HuH-7 (cell line): ENCODE data around the gene GIMAP7.
"Not testable (repeated sequence)": the region's sequence is repeated elsewhere in the genome, so short reads cannot be mapped to it uniquely, and the experiment has no call there.

Experiments used
- DNase-seq: peaks from one replicate; pipeline ENCODE4 v3.0.0; 2011; ENCODE audit warnings: low spot score

Gene GIMAP7

DNA sequence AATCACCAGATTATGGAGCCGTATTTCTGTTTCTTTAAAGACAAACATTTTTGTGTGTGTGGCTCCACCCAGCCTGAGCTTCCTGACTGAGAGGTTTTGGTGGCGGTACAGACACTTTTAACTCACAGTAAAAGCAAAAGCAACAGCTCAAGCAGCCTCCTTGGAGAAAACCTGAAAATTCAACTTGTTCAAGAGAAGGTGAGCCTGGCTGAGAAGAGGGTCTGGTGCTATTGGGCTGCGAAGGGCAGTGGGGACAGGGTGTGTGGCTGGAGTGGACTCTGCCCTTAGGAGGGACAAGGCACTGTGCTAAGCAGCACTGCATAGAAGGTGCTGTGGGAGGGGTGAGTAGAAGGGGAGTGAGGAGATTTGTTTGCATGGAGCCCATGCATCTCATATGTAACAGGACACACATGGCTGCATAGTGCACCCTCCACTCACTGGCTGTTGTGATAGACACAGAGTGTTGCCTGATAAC, at the start of gene GIMAP7:
TSS of gene GIMAP7 (plus strand) at position 125 of the 475 bp plus-strand sequence. CDS start 5,103 bp downstream, outside the sequence.
- no peak for DNase-seq

- DNase-seq: no peak
Observed at GRCh38 chr7:150464962-150465361, 49.7 kb upstream of the GIMAP7 start.

GRCh38 chr7:150465414-150465813, 49.3 kb upstream of the GIMAP7 start:
- no peak for DNase-seq

DNA sequence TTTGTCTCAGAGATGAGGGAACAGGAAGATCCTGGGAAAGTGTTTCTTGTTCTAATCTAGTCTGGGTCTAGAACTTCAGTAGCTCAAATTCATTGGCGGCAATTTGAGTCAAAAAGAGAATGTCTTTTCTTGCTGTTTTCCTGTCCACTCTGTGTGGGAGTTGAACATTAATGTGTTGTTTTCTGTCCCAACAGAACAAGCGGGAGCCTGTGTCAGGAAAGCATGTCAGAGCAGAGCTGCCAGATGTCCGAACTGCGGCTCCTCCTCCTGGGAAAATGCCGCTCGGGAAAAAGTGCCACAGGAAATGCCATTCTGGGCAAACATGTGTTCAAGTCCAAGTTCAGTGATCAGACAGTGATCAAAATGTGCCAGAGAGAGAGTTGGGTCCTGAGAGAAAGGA, 48.2 kb upstream of the GIMAP7 start:
- DNase-seq: no peak

GRCh38 chr7:150468241-150468640, 46.4 kb upstream of the GIMAP7 start:
- DNase-seq: no peak

DNA sequence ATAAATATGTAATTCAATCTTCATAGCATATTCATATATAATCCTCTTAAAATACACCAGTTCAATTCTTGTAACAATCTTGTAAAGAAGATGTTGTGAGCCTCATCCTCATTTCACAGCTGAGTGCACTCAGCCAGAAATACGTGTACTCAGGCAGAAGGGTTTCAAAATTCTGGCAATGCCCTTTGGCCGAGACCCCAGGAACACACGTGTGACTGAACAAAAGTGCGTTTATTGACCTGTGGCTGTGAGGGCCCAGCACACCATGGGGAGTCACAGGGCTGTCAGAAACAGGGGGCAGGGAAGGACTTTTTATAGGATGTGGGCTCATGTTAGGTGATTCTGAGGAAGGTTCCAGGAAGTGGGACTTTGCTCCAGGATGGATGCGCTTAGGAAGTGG, 42.8 kb upstream of the GIMAP7 start:
- no peak for DNase-seq

DNA sequence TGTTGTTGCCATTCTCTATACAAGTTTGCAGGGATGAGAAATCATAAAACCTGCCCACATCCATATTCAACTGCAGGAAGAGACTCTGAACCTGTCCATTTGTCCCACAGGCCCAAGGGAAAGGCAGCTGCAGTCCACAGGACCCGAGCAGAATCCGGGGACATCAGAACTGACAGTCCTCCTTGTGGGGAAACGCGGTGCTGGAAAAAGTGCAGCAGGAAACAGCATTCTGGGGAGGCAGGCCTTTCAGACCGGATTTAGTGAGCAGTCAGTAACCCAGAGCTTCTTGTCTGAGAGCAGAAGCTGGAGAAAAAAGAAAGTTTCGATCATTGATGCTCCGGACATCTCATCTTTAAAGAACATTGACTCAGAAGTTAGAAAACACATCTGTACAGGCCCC, 40.8 kb upstream of the GIMAP7 start:
- no peak for DNase-seq

GRCh38 chr7:150476285-150476684, 38.4 kb upstream of the GIMAP7 start:
- DNase-seq: no peak

GRCh38 chr7:150476819-150477631, 37.6 kb upstream of the GIMAP7 start:
- no peak for DNase-seq

DNA sequence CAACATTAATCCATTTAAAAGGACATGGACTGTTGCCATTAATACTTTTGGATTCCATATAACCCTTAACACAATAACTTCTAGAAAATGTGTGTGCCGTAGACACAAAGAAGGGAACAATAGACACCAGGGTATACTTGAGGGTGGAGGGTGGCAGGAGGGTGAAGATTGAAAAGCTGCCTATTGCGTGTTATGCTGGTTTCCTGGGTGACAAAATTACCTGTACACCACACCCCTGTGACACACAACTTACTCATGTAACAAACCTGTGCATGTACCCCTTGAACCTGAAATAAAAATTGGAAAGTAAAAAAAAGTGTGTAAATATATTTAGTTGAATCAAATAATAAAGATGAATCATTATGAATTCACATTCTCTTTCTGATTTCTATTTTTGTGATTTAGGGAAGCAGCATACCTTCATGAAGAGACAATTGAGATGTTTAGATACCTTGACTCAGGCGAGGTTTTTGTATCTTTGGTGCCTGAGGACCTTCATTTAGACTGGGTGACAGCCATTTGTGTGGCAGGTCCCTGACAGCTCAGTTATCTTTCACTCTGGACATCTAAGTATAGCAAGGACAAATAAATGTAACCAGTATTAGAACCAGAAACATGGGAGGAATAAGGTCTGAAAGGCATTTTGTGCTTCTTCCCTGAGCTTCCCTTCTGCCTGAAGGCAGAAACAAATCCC, 35.5 kb upstream of the GIMAP7 start:
- DNase-seq: no peak

DNA sequence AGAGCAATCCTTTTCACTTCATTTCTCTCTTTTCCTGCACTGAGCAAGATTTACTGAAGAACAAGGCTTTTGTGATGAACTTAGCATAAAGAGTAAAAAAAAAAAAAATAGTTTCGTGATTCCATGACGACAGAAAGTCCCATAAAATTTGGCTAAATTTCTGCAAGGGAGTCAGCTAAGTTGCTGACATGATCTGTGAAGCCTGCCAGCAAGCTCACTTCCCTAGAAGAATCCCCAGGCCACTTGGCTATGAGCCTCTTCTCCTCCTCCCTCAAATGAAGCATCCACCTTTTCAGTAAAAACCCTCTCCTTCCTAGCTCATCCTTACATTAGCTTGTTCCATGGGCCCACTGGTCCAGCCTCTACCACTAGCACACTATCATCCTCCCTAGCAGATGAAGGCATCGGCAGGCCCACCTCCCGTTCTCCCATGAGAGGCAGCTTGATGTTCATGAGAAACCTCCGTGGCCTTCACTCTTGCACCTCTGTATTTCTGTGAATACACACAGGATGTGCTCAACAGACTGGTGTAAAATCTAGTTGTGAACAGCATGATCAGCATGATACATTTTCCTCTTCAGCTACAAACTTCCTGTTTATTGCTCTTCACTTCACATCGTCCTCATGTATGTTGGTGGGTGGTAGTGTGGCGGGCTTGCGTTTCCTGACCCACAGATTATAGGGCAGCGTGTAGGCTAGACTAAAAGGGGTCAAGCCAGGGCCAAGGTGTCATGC, 33.3 kb upstream of the GIMAP7 start:
- no peak for DNase-seq

DNA sequence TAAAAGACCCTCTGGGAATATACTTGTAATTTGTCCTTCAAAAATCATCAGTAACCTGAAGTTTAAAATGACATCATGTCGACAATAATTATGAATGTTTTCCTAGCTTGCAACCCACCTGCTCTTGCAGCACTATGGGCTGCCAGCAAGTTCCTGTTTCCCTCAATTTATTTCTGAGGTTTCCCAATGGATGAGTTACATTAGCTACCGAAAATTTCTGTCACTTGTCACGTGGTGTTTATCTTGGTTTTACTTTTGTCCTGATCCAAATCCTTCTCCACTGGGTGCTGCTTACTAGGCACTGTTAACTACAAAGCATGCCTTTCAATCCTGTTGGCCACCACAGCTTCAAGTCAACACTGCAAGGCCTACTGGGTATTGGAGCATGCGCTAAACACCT, 32.8 kb upstream of the GIMAP7 start:
- no peak for DNase-seq

GRCh38 chr7:150483514-150483913, 31.2 kb upstream of the GIMAP7 start:
- not testable (repeated sequence) for DNase-seq

DNA sequence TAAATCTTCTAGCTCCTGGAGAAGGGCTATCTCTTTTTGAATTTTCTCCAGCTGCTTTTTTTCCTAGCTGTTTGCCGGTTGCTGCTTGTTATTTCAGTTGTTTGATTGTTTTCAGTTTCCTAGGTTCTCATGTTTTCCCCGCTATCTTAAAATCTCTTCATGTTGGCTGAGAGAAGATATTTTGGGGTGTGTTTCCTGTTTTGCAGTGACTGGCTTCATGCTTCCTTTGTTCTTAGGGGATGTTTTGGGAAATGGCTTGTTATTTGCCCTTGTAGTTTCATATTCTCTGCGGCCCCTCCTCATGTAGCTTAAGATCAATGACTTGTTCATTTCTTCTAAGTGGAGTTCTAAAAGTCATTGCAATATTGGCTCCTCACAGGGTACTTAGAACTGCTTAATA, 30.6 kb upstream of the GIMAP7 start:
- not testable (repeated sequence) for DNase-seq

GRCh38 chr7:150487625-150488024, 27.0 kb upstream of the GIMAP7 start:
- no peak for DNase-seq

DNA sequence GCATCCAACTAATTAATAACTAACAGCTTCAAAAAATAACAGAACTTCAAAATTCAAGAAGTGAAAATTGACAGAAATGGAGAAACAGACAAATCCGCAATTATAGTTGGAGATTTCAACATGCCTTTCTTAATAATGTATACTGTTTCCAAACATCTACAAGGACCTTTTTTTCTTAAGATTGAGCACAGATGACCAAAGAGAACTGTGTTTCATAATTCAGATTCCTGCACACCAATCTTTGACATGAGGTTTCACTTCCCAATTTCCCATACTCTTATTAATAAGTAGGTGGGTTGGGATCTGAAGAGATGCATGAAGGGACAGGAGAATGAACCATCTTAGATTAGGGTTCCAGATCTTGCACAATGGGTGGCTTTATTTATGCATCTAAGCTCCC, 24.9 kb upstream of the GIMAP7 start:
- DNase-seq: no peak

DNA sequence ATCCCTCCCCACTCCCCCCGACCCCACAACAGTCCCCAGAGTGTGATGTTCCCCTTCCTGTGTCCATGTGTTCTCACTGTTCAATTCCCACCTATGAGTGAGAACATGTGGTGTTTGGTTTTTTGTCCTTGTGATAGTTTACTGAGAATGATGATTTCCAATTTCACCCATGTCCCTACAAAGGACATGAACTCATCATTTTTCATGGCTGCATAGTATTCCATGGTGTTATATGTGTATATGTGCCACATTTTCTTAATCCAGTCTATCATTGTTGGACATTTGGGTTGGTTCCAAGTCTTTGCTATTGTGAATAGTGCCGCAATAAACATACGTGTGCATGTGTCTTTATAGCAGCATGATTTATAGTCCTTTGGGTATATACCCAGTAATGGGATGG, 21.2 kb upstream of the GIMAP7 start:
- DNase-seq: not testable (repeated sequence)

GRCh38 chr7:150502519-150502918, 12.2 kb upstream of the GIMAP7 start:
- no peak for DNase-seq

- DNase-seq: no peak
Observed at GRCh38 chr7:150503155-150503554, 11.5 kb upstream of the GIMAP7 start.

GRCh38 chr7:150503581-150503980, 11.1 kb upstream of the GIMAP7 start:
- DNase-seq: no peak

DNA sequence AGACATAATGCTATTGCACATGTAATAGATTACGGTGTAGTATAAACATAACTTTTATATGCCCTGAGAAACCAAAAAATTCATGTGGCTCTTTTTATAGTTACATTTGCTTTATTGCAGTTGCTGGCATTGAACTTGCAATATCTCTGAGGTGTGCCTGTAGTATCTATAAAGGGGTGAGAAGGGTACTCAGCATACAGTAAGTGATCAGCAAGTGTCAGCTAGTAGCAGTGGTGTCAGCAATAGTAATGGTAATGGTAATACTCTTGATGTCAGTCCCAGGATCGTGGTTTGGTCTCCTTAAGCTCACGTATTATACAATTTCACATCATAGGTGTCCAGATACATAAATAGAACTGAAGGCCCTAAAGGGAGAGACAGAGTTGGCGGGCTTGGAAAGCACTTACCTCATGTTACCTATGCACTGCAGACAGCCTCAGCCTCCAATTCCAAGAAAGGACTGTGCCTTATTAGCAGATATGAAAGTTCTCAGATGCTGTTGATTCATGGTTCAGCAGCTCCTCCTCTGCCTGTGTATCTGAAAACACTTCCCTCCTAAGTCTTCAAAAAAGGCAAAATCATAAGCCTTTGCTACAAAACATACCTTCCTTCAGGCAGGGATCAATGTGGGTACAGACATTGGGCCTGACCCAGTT, 6.6 kb upstream of the GIMAP7 start:
- DNase-seq: no peak

DNA sequence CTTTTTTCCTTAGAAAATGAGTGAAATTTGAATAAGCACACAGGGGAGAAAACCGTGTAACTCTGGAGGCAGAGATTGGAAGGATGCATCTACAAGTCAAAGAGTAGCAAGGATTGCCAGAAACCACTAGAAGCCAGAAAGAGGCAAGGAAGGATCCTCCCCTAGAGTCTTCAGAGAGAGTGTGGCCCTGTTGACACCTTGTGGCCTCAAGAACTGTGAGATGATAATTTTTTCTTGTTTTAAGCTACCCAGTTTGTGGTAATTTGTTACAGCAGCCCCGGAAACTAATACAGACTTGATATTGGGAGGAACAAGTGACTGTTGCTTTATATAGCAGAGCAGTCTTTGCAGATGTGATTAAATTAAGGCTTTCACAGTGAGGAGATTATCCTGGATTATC, 3.6 kb upstream of the GIMAP7 start:
- no peak for DNase-seq
